ENCODE data around the gene BHLHA15.

BHLHA15 gene

GRCh38 chr7:98211221-98211675, at the start of gene BHLHA15:
BHLHA15 (plus strand) TSS chr7:98211439; CDS start chr7:98212310, 871 bp downstream.
- DNase-seq, result no peak

DNA sequence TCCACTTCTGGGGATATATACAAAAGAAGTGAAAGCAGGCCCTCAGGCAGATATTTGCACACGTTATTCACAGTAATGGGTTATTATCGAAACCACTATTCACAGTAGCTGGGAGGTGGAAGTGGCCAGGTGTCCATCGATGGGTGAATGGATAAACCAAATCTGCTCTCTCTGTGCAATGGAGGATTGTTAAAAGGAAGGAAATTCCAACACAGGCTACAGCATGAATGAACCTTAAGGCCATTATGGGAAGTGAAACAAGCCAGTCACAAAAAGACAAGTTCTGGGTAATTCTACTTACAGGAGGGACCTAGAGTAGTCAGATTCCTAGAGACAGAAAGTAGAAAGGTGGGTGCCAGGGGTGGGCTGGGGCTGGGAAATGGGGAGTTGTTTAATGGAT, 48.5 kb upstream of the BHLHA15 start:
- no peak for DNase-seq

GRCh38 chr7:98163269-98163668, 48.0 kb upstream of the BHLHA15 start:
- no peak for DNase-seq

DNA sequence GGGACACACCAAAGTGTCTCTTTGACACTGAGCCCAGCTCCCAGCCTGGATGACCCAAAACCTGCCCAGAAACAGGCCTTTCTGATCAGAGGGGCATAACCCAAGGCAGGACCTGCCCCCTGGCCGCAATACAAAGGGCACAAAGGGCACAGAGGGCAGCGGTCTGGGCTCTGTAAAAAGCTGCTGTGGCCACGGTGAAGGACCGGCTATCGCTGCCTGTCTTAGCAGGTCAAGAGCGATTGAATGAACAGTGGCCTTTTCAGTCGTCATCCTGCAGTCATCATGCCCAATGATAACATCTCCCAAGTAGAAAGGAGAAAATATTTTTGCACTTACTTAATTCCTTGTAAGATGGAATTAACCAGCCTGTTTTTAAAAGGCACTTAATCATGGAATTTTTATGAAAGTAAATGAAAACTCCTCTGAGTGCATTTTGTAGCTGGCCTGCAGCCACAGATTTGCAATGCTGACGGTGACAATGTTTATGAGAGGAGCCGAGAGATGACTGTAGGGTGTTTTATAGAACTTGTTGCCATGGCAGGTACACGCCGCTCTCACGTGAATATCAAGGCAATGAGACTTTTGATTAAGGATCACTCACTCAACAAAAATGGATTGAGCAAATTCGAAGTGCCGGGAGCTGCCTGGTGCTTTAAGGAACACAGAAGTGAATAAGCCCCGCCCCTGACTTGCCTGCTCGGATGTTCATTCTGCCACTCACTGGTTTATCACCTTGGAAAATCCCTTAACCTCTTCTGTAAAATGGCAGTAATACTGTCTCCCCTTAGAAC, 47.3 kb upstream of the BHLHA15 start:
- DNase-seq, result no peak

DNA sequence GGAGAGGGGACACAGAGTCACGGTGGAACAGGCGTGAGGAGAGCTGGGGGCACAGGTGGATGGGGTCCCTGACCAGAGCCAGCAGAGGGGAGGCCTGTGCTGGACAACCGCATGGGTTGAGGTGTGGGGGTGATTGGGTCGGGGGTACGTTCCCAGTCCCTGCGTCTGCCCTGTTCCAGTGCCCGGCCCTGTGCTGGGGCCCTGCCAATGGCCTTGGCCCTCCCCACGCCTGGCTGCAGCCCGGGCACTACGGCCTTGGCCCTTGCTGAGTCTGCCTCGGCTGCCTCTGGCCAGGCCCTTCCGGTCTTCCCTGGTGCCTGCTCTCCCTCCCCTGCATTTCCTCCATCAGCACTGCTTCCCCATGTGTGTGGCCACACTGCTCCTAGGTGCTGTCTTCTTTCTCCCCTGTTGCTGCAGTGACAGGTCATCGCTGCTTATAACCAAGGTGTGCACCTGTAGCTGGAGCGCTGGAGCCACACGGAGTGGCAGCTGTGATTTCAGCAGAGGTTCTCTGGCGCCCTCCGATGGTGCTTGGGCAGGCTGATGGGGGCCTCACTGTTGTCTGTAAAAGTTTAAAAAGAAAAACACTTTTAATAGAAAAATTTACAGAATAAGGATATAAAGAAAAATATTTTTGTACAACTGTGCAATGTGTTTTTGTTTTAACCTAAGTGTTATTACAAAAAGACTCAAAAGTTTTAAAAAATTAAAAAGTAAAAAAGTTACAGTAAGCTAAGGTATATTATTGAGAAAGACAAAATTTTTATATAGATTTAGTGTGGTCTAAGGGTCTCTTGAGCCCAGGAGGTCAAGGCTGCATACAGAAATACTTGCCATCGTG, 45.2 kb upstream of the BHLHA15 start:
- no peak for DNase-seq

GRCh38 chr7:98166668-98166970, 44.6 kb upstream of the BHLHA15 start:
- DNase-seq, result no peak

DNA sequence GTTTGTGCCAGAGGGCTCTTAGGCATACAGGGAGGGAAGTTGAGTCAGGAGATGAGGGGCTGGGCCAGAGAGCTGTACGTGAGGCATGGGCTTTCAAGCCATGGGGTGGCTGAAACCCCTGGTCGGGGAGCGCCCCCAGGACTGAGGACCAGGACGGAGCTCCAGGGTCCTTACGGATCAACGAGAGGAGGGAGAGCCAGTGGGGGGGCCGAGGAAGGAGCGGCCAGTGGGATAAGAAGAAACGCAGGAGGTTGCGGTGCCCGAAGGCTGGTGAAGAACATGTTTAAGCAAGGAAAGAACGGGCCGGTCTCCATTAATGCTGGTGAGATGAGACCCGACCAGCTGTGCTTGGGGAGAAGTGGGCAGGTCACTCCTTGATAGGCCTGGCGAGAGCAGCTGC, 43.6 kb upstream of the BHLHA15 start:
- DNase-seq, result no peak

DNA sequence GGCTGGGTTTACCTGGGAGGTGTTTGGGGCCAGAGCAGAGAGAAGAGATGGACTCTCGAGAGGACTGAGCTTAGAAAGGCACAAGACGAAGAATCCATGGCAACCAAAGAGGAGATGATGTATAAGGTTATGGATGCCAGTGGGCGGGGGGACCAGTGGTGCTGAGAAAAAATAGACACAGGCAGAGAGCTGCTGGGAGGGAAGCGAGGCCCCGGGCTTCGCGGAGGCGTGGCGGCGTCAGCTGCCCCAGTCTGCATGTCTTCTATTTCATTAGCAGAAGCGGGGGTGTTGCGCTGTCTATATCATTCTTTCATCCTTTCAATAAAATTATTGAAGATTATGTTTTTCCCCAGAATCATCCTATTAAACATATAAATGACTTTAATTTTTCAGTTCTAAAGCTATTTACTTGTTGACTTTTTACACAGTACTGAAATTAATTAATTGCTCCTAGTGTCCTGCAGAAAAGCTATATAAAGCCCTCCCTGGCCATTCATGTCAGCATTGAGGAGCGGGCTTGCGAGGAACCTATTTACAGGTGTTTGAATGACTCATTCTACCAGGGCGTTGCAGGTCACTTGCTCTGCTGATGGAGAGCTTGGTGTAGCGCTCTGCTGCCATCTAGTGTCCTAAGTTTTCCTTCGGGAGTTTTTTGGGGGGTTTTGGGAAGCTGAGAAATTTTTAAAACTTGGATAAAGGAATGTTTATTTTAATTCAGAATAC, 42.9 kb upstream of the BHLHA15 start:
- DNase-seq, result peak; percentile 15 to 51

DNA sequence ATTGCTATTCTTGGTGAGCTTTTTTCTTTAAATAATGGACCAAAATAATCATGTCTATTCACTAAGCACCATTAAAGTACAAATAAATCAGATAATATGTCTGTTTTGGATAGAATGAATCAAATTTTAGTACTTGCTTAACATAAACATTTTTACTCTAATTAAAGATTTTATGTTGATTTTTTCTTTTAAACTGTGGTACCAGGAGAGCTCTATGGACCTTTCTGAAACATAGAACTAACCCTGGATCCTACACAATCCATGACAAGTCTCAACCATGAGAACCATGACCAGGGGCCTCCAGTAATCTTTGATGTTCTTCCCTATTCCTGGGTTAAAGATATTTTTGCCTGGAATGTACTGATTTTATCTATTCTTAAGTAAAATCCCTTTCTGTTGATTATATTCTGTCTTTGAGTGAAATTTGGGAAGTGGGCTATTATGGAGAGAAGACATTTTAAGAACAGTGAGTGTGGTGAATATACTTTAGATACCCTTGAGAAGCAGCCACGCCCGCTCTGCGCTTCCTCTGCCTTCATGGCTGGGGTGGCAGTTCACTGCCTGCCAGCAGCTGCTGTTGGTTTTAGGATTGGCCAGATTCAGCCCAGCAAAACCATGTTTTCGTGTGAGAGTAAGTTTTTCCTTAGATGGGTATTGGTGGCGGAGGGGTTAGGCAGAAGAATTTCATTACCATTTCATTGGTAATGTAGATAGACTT, 42.2 kb upstream of the BHLHA15 start:
- DNase-seq, result no peak

DNA sequence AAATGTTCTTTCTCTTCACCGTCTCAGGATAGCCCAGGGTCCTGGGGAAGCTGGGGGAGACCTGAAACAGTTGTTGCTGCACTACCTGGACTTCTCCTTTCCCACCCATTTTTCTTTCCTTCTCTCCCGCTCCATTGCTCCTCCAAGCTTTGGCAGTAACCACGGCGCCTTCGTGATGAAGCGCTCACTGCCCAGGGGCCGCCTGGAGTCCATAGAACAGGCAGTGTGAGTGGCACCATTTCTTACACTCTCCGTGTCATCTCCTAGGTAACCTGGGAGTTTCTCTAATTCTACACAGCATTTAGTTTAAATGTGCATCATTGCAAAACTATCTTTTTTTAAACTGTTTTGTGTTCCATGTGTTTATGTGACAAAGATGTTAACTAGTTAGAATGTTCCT, 40.3 kb upstream of the BHLHA15 start:
- no peak for DNase-seq

DNA sequence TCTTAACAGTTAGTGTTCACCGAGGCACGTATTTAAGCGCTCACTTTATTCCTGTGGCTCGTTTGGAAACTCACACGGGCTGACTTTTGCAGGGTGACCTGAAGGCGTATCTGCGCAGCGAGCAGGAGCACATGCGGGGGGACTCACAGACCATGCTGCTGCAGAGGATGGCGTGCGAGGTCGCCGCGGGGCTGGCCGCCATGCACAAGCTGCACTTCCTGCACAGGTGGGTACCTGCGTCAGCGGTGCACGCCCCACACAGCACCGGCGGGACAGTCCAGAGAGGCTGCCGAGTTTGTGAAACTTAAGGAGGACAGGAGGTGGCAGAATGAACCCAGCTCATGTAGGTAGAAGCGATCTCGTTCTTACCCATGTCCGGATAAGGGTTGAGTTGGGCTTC, 39.8 kb upstream of the BHLHA15 start:
- DNase-seq, result no peak

- DNase-seq, result peak; percentile 50 to 70
These were observed 36.6 kb upstream of the BHLHA15 start for GRCh38 chr7:98174334-98175259.

DNA sequence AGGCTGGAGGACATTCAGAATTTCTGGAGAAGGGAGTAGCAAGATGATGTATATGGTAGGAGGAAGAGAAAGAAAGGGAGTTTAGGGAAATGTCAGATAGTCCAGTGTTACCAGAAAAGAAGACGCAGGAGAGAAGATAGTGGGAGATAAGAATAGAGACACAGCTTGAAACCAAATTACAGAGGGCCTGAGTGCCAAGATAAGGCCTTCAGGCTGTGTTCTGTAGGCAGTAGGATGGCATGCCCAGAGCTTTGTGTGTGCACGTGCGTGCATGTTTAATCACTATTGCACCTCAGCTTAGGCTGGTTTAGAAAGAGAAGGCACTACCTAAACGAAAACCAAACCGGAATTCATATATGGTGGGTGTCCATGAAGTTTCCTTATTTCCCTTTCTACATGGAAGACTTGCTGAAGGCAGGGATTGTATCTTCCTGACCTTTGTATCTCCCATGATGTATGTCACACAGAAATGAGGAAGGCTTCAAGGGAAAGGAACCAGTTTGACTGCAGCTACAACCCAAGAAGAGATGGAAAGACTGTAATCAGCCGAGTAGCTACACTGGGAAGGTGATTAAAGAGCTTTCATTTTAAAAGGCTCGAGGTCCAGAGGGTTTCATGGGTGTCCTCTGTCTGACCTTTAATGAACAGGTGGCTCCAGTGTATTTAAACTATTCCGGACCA, 35.8 kb upstream of the BHLHA15 start:
- DNase-seq, result no peak

- DNase-seq, result no peak
These were observed 33.7 kb upstream of the BHLHA15 start for GRCh38 chr7:98177553-98177952.

- peak; percentile 71 to 80 for DNase-seq
These were observed 32.9 kb upstream of the BHLHA15 start for GRCh38 chr7:98178321-98178720.

DNA sequence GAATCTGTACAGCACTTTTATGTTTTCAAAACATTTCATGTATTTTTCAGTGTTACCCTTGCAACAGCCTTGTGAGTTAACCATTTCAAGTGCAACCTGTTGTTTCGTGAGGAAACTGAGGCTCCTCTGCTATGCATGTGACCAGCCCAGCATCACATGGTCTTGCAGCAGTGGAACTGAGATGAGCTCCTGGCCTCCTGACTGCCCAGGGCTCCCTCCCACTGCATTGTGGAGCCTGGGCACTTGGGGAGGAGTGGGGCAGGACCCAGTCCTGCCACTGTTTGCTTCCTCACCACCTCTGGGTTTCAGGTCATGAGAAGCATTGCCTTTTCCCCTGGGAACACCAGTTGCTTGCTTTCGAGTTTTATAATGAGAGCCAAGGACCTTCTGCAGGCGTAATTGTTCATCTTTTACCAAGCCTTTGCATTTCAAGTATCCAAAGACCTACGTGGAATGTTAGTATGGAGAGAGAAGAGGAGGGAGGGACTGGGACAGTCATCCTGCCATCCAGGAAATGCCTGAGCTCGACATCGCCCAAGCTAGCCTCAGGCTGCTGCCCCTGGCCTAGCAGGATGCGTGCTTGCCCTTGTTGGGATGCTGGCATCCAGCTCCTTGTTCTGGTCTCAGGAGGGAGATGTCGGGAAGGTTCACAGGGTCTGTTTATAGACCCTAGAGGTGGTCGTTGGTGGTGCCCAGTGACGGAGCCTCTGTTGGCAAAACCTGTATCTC, 32.3 kb upstream of the BHLHA15 start:
- DNase-seq, result no peak

DNA sequence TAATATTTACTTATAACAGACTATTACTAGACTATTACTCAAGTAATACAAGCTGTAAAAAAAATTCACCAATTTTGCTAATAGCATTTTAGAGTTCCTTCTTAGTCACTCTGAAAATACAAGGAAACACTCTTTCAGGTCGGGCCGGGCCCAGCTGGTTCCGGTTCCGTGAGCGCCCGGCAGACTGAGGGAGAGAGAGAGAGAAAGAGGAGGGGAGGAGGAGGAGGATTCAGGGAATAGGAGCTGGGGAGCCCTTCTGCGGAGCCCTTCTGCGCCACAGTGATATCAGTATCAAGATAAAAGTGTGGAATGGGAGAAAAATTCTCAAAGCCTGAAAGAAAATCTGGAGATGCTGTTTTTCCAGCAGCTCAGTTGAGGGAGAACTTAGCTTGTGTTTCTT, 30.5 kb upstream of the BHLHA15 start:
- DNase-seq, result no peak

- no peak for DNase-seq
These were observed 26.1 kb upstream of the BHLHA15 start for GRCh38 chr7:98185101-98185500.

- no peak for DNase-seq
These were observed 24.6 kb upstream of the BHLHA15 start for GRCh38 chr7:98186452-98187137.

- DNase-seq, result no peak
These were observed 24.1 kb upstream of the BHLHA15 start for GRCh38 chr7:98187138-98187502.

Data from cerebellar nuclear complex (tissue), 1 donor.